HG03439 (cell line): ENCODE data around the gene ZNF205.

ENCODE experiments used
- ATAC-seq: cut with Tn5 transposase; IDR thresholded peaks from one replicate; pipeline ENCODE4 v1.9.1; 2021; ENCODE audit warnings: mild to moderate bottlenecking, moderate library complexity; ENCODE audit not compliant: unreplicated experiment

ZNF205 gene

DNA sequence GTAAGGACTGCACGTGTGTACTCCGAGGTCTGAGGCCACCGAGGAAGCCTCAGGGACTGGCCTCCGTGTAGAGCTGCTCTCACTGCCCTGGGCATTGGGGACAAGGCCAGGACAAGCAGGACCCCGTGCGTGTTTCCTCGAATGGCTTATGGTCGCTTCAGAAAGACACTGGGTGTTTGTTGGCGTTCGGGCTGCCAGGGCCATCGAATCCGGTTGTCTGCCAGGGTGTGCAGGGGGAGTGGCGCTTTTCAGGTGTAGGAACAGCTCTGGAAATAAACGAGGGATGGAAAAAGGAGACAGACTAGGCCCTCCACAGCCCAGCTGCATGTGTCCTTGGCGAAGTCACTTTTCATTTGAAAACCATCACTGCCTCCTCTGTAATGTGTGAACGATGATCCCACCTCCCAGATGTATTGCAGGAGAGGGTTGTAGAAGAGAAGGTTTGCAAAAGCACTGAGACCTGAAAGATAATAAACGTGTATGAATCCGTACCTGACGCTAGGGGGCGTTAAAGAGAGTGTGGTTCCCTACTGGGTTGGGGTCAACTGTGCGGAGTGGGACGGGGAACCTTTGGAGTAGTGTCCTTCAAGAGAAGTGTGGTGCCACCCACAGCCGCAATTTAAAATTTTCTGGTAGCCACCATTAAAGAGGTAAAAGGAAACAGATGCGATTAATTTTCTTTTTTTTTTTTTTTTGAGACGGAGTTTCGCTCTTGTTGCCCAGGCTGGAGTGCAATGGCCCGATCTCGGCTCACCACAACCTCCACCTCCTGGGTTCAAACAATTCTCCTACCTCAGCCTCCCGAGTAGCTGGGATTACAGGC, 11.2 kb upstream of the ZNF205 start:
- no peak for ATAC-seq

DNA sequence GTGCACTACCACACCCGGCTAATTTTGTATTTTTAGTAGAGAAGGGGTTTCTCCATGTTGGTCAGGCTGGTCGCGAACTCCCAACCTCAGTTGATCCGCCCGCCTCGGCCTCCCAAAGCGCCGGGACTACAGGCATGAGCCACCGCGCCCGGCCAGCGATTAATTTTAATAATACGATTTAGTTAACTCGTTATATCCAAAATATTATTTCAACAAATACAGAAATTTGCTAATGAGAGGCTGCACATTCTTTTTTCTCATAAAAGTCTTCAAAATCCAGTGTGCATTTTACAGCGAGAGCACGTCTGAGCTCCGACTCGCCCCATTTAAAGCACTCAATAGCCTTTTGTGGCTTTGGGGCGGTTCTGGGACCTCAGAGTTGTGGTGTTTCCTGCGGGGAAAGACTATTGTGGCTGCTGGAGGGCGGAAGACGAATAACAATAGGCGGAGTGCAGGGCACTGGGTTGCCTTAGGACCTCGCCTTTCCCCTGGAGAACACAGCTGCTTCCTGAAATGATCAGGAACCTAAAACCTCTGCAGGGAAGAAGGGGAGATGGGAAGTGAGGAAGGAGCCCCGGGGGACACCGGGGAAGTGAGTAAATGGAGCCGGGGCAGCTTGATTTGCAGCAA, 10.4 kb upstream of the ZNF205 start:
- ATAC-seq: no peak

GRCh38 chr16:3106205-3106928, 6.0 kb upstream of the ZNF205 start:
- ATAC-seq: peak; percentile 81

DNA sequence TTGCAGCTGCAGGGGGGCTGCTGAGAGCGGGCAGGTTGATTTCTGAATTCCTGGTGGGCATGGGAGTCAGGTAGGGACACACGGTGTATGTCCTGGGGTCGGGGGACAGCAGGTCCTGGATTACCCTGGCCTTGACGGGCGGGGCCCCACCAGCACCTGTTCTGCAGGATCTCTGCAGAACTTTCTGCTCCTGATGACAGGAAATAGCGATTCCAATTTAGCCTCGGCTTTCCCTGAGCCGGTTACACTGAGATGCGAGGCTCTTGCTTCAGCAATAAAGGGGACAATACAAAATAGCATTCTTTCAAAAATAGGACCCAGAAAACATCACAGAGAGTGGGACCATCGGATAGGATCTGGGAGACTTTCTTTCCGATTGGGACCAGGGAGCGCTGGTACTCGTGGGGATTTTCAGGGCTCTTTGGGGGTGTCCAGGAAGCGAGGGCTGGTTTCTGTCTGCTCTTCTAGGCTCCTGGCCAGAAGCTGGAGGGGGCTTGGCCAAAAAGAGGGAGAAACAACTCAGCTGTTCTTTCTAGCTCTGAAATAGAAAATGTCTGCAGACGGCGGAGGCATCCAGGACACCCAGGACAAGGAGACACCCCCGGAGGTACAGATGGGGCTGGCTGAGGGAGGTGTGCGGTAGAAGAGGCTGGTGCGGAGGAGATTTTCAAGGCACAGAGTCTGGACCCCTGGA, 642 bp downstream of the ZNF205 start:
- ATAC-seq: no peak

GRCh38 chr16:3113765-3114479, 1.5 kb downstream of the ZNF205 start:
- ATAC-seq: no peak

DNA sequence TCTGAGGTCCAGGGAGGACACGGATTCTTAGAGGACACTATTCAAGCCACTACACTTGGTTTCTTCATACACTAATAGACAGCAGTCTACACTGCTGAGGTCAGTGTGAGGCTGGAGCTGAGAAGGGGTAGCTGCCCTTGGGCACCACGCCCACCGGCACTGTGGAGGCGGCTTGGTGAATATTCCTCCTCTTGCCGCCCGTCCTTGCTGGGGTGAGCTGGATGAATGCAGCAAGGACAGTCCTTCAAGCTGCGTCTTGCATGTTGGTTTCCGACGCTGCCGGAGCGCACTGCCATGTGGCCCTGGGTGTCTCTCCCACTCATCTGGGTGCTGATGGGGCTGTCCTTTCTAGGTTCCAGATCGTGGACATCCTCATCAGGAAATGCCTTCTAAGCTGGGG, 2.6 kb downstream of the ZNF205 start:
- ATAC-seq: no peak

- ATAC-seq: no peak
These were observed 3.2 kb downstream of the ZNF205 start for GRCh38 chr16:3115561-3115960.

- no peak for ATAC-seq
These were observed 5.9 kb downstream of the ZNF205 start for GRCh38 chr16:3118204-3118790.

DNA sequence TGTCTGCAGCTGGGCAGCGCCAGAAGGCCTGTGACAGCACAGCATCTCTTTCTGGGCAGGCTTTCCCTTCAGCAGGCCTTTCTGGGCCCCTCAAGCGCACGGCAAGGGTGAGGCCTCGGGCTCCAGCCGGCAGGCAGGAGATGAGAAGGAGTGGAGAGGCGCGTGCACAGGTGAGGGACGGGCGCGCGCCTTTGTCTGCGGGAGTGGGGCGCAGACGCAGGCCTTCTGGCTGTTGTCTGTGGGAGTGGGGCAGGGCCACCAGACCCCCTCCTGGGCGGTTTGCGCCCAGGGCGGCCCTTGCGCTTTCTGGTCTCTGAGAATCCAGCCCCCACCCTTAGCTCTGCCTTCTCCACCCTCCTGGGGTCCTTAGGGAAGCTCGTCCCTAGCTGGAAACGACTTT, 6.5 kb downstream of the ZNF205 start:
- ATAC-seq: no peak

DNA sequence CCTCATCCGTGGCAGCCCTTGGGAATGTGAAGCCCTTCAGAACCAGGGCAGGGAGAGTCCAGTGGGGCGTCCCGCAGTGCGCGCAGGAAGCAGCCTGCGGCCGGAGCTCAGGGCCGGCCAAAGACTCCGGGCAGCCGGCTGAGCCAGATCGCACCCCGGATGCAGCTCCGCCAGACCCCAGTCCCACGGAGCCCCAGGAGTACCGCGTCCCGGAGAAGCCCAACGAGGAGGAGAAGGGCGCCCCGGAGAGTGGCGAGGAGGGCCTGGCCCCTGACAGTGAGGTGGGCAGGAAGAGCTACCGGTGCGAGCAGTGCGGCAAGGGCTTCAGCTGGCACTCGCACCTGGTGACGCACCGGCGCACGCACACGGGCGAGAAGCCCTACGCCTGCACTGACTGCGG, 6.9 kb downstream of the ZNF205 start:
- ATAC-seq: no peak

GRCh38 chr16:3119701-3120408, 7.5 kb downstream of the ZNF205 start:
- ATAC-seq: no peak

DNA sequence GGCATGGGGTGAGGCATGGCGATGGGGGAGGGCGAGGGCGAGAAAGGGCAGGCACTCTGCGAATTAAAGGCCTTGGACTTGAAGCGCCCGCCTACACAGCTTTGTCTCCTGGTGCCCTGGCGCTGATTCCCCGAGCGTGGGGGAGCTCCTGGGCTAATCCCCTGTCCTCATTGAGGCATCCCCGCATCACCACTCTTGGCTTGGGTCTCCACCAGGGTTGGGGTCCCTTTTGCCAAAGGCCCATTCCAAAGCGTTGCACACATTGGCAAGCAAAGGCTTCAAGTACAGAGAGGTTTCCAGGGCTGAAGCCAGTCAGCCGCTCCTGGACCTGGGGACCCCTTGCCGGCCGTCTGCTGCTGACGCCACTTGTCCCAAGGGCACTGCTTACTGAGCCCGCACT, 8.0 kb downstream of the ZNF205 start:
- ATAC-seq: no peak

DNA sequence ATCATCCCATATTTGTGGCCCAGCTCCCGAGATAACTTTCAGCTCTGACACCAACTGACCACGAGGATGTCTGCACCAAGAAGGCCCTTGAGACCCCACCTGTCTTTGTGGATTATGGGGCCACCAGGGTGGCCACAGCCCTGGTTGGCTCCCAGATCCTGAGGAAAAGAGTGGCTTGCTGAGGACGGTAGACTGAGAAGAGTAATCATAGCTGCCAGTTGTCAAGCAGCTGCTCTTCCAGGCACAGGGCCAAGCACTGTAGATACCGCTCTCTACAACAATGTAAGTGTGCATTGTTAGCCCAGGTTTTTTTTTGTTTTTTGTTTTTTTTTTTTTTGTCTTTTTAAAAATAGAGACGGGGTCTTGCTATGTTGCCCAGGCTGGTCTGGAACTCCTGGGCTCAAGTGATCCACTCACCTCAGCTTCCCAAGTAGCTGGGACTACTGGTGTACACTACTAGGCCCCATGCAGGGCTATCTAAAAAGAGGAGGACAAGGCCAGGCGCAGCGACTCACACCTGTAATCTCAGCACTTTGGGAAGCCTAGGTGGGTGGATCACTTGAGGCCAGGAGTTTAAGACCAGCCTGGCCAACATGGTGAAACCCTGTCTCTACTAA, 9.6 kb downstream of the ZNF205 start:
- ATAC-seq: no peak

DNA sequence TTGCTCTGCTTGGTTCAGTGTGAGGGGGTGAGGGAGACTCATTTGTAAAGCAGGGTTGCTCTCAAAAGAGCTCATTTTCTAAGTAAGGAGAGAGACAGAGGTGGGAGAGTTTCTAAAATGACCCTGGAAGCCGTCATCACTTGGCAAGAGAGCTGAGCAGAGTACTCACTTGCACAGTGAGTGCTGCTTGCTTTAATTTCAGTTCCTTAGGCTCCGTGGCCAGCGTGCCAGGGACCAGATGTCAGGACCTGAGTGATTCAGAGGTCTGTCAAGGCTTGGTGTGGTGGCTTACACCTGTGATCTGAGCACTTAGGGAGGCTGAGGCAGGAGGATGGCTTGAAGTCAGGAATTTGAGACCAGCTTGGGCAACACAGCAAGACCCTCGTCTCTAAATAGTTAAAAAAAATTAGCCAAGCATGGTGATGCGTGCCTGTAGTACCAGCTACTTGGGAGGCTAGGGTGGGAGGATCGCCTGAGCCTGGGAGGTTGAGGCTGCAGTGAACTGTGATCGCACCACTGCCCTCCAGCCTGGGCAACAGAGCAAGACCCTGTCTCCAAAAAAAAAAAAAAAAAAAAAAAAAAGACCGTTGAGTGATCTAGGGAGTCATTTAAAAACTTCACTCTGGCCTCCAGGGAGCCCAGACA, 10.7 kb downstream of the ZNF205 start:
- ATAC-seq: no peak

DNA sequence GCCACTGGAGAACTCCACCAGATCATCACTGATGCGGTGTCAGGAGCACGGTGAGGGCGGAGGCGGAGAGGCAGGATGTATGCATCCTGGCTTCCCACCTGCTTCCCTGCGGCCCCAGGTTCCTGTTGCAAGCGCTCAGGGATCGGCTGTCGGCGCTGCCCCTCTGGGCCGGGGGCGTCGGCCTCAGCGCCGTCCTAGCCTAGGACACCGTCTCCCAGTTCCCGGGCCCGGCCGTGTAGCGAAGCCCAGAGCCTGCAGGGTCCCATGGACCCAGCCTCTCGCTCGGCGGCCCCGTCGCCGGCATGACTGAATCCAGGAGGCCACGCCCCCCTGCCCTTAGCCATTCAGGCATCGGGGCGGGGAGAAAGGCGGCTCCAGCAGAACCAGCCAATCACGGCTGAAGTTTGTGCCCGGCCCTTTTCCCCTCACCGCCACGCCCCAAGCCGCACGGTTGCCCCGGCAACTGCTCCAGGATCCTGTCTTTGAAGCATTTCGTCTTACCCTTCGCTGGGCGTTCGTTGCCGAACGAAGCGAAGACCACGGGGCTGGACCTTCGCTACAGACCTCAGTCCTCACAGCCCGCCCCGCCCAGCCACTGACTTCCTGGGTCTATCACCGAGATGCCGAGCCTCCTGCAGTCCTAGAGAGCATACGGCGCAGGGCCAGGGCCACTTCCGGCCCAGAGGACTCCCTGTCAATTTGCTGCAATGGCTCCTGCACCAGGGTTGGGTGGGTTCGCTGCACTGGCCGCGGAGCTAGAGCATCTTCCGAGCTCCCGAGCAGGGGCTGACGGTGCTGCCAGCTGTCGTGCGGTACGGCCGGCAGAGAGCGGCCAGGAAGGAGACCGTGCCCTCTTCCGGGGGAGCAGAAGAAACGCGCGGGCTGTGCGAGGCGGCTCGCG, 11.8 kb downstream of the ZNF205 start:
- ATAC-seq: peak; percentile 83

DNA sequence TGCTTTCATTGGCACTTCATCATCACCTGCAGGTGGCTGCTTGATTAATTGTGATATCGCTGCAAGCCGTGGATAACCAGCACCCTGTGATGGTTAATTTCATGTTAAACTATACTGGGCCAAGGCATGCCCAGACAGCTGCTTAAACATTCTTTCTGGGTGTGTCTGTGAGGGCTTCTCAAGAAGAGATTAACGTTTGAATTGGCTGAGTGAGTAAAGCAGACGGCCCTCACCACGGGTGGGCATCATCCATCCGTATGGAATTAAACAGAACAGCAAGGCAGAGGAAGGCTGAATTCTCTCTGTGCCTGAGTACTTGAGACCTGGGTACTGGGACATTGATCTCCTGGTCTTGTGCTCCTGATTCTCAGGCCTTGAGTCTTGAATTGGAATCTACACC, 15.4 kb downstream of the ZNF205 start:
- ATAC-seq: no peak
